SK-N-SH (cell line): Measurements from ENCODE around the gene PRKCD. TPM values are rescaled to one million over a fixed set of nuclear protein-coding genes. Genes with fewer than 3 reads are reported as not detected.

Source experiments
- CTCF ChIA-PET: fragments of 300-600, 350-600 bp; formaldehyde crosslinking; extraction: SDS; loops from one replicate; lab custom pipeline; 2021; lab: Yijun Ruan, JAX
- POLR2A ChIA-PET: fragments of 350-600 bp; sonication (Branson Sonifier 250); formaldehyde crosslinking; extraction: SDS; loops from one replicate; lab custom pipeline; 2020; ENCODE audit warnings: antibody characterized with exemption, inconsistent platforms; lab: Yijun Ruan, JAX
- DNase-seq: peaks from one replicate; pipeline ENCODE4 v3.0.0; 2012
- H2AFZ ChIP-seq: fragments of 200-600 bp; sonication (generic); 2 replicates; pipeline ENCODE4 v1.8.1; 2016; ENCODE audit warnings: antibody characterized with exemption, mild to moderate bottlenecking, low read depth
- H3F3A ChIP-seq: fragments of 200-600 bp; sonication (generic); replicated peaks from 2 replicates; pipeline ENCODE3; 2016; ENCODE audit warnings: antibody characterized with exemption, mild to moderate bottlenecking; ENCODE audit not compliant: insufficient read depth
- H3K27ac ChIP-seq, 2 experiments: fragments of 200-500 bp in 1 of 2; fragments of 200-600 bp in 1 of 2; sonication (Bioruptor generic) in 1 of 2; sonication (generic), shearing (Covaris generic) in 1 of 2; 2 replicates each; pipeline versions ENCODE4 v1.5.1 to v1.6.1; 2014 to 2016; ENCODE audit warnings: low read depth in 2 of 2, inconsistent platforms in 1 of 2, low read length in 1 of 2, mild to moderate bottlenecking in 1 of 2, mixed read lengths in 1 of 2
- H3K27me3 ChIP-seq: fragments of 200-600 bp; sonication (generic), shearing (Covaris generic); 2 replicates; pipeline ENCODE4 v1.6.1; 2016; ENCODE audit warnings: mixed run types; ENCODE audit not compliant: insufficient read depth
- H3K36me3 ChIP-seq, 2 experiments: fragments of 200-500 bp in 1 of 2; fragments of 200-600 bp in 1 of 2; sonication (Bioruptor generic) in 1 of 2; sonication (generic) in 1 of 2; replicated peaks in 1 of 2; 2 replicates each; pipeline versions ENCODE3 to v1.5.1; 2014 to 2016; ENCODE audit warnings: low read length in 1 of 2, mild to moderate bottlenecking in 1 of 2; ENCODE audit not compliant: insufficient read depth in 2 of 2, control insufficient read depth in 1 of 2
- H3K4me1 ChIP-seq, 2 experiments: fragments of 200-500 bp in 1 of 2; fragments of 200-600 bp in 1 of 2; sonication (Bioruptor generic) in 1 of 2; sonication (generic), shearing (Covaris generic) in 1 of 2; 2 replicates each; pipeline versions ENCODE4 v1.5.1 to v1.6.1; 2014 to 2016; ENCODE audit warnings: low read depth in 1 of 2, low read length in 1 of 2, mixed run types in 1 of 2; ENCODE audit not compliant: insufficient read depth in 2 of 2, control insufficient read depth in 1 of 2
- H3K4me2 ChIP-seq: fragments of 200-600 bp; sonication (generic), shearing (Covaris generic); 2 replicates; pipeline ENCODE4 v1.6.1; 2017; ENCODE audit warnings: mixed run types
- H3K4me3 ChIP-seq, 2 experiments: fragments of 200-500 bp in 1 of 2; fragments of 200-600 bp in 1 of 2; sonication (Bioruptor generic) in 1 of 2; sonication (generic), shearing (Covaris generic) in 1 of 2; 2 replicates each; pipeline versions ENCODE4 v1.5.1 to v1.8.1; 2014 to 2016; ENCODE audit warnings: low read depth in 2 of 2, inconsistent platforms in 1 of 2, low read length in 1 of 2, mild to moderate bottlenecking in 1 of 2, mixed read lengths in 1 of 2, moderate library complexity in 1 of 2
- H3K79me2 ChIP-seq: fragments of 200-600 bp; sonication (generic); 2 replicates; pipeline ENCODE4 v1.8.1; 2017; ENCODE audit warnings: mild to moderate bottlenecking; ENCODE audit not compliant: insufficient read depth
- H3K9ac ChIP-seq: fragments of 200-600 bp; sonication (generic); 2 replicates; pipeline ENCODE4 v1.6.1; 2017; ENCODE audit warnings: mixed run types
- H3K9me2 ChIP-seq: fragments of 200-600 bp; sonication (generic); 2 replicates; pipeline ENCODE4 v1.6.1; 2017; ENCODE audit warnings: mixed run types
- H3K9me3 ChIP-seq: fragments of 200-600 bp; sonication (generic); 2 replicates; pipeline ENCODE4 v1.6.1; 2017; ENCODE audit warnings: mixed run types, mild to moderate bottlenecking, moderate library complexity
- H4K20me1 ChIP-seq: fragments of 200-600 bp; sonication (generic); 2 replicates; pipeline ENCODE4 v1.6.1; 2017; ENCODE audit warnings: mild to moderate bottlenecking, mixed run types; ENCODE audit not compliant: insufficient read depth
- ELF1 ChIP-seq: IDR thresholded peaks from 2 replicates; pipeline ENCODE4 v1.4.0; 2012
- EP300 ChIP-seq, 2 experiments: IDR thresholded peaks; 2 replicates each; pipeline versions ENCODE4 v1.4.0 to v1.6.1; 2012; ENCODE audit warnings: borderline replicate concordance in 1 of 2, low read depth in 1 of 2, low read length in 1 of 2
- FOSL2 ChIP-seq: IDR thresholded peaks from 2 replicates; pipeline ENCODE4 v1.4.0; 2012; ENCODE audit warnings: low read depth, mild to moderate bottlenecking, moderate library complexity, borderline replicate concordance
- FOXJ3 ChIP-seq: sonication (generic); formaldehyde crosslinking; IDR thresholded peaks from 2 replicates; pipeline ENCODE4 v1.5.1; 2020; ENCODE audit warnings: mild to moderate bottlenecking, missing genetic modification reagents
- NFIC ChIP-seq: IDR thresholded peaks from 2 replicates; pipeline ENCODE4 v1.4.0; 2012; ENCODE audit warnings: borderline replicate concordance
- SMC3 ChIP-seq: IDR thresholded peaks from 2 replicates; pipeline ENCODE4 v1.6.1; 2012; ENCODE audit warnings: low read depth, low read length, improper control_type of control experiment
- TAF1 ChIP-seq: IDR thresholded peaks from 2 replicates; pipeline ENCODE4 v1.6.1; 2012; ENCODE audit warnings: low read depth, mild to moderate bottlenecking, low read length, moderate library complexity, borderline replicate concordance
- TCF12 ChIP-seq: IDR thresholded peaks from 2 replicates; pipeline ENCODE4 v1.4.0; 2012
- WGBS: methylation state at CpG from one replicate; pipeline ENCODE4 v1.1.6; 2017; ENCODE audit warnings: low lambda C conversion rate; 5-methylcytosine and 5-hydroxymethylcytosine counted together
- polyA plus RNA-seq, 3 experiments: library from polyadenylated mRNA; depleted of rRNA; stranded (reverse); fragments of >200 nt; gene quantifications; 2 replicates each; pipeline ENCODE4 v1.2.3, GENCODE V29; 2012
- TF ChIP-seq, protein P1 (sequence below): IDR thresholded peaks from 2 replicates; pipeline ENCODE4 v1.6.1; 2012; ENCODE audit warnings: mild to moderate bottlenecking, low read depth, low read length, moderate library complexity
- TF ChIP-seq, protein P2 (sequence below): IDR thresholded peaks from 2 replicates; pipeline ENCODE4 v1.4.0; 2012; ENCODE audit warnings: low read depth, borderline replicate concordance
- TF ChIP-seq, protein P3 (sequence below): IDR thresholded peaks from 2 replicates; pipeline ENCODE4 v1.4.0; 2012; ENCODE audit warnings: low read depth
- TF ChIP-seq, protein P4 (sequence below): IDR thresholded peaks from 2 replicates; pipeline ENCODE4; 2012
- TF ChIP-seq, protein P5 (sequence below): IDR thresholded peaks from 2 replicates; pipeline ENCODE4 v1.4.0; 2012; ENCODE audit warnings: low read depth, borderline replicate concordance
- TF ChIP-seq, protein P6 (sequence below): fragments of 150-350 bp; IDR thresholded peaks from 2 replicates; pipeline ENCODE4 v1.6.1; 2017; ENCODE audit warnings: antibody characterized with exemption, low read length, low read depth, borderline replicate concordance
- TF ChIP-seq, protein P7 (sequence below): fragments of 150-350 bp; IDR thresholded peaks from 2 replicates; pipeline ENCODE4 v1.6.1; 2016; ENCODE audit warnings: mild to moderate bottlenecking, low read depth, low read length

The PRKCD gene
- polyA plus RNA-seq, 1 of the 3 experiments (the other 2 are of a cell fraction): 29.0 TPM

DNA sequence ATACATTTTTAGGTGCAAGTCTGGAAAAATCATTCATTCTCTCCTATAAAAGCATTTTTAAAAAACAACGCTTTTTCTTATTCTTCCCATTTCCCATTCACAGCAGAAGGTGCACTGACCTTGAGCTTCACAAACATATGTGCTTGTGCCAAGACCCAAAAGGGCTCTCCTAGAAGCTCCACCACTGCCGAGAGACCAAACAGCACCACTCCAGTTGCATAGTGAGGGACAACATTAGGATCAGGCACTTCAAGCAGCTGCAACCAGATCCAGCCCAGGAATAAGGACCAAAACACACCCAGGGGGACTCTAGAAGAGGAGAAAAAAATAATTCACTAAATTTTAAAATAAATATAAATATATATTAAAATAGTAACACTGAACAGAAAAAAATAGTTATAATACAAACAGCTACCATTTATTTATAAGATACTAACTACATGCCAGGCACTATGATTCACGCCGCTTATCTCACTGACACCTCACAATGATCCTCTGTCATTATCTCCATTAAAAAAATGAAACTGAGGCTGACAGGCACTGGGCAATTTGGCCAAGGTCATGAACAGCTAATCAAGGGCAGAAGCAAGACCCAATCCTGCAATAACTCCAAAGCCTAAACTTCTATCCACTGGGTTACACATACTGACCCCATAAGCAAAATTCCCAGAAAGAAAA, 38.6 kb upstream of the PRKCD start:
- Histone ChIP-seq H3K79me2 (peaks cover 2% of the 10 kb centered on the region; the same call in 1 of the 2 replicates), H3K9me3 (no peaks in the 10 kb centered on the region), H3K27me3 (no peaks in the 10 kb centered on the region), H3F3A (no peaks in the 10 kb centered on the region), H2AFZ (no peak overlapping the region), H3K36me3 (peaks cover 48 to 88% of the 10 kb centered on the region in 2 experiments), H3K4me1 (peaks cover 0 to 2% of the 10 kb centered on the region in 2 experiments; a peak in 1 of 4 replicates), H3K4me3 (no peak overlapping the region), H3K4me2 (no peak overlapping the region), H4K20me1 (no peaks in the 10 kb centered on the region), H3K27ac (no peak overlapping the region), H3K9ac (no peak overlapping the region), H3K9me2 (no peaks in the 10 kb centered on the region)
- CTCF ChIA-PET: interaction anchor here (1.3 to 2.1 kb wide), 5 partner anchors 8 to 73 kb away, joined by 4 to 9 read pairs (median 8); no protein-coding TSS in a partner anchor
- 94% methylated on average over 4 of the region's 4 CpGs for WGBS
- DNase-seq: no peak
- POLR2A ChIA-PET: no interaction called here
- TF ChIP-seq FOXJ3 (CRISPR knock-in tag) (no peak), TAF1 (no peak), ELF1 (no peak), EP300 (IDR thresholded peaks at IDR 0.05; ENCODE audit: borderline replicate concordance in 1 of 2, low read depth in 1 of 2, low read length in 1 of 2) (no peak), TCF12 (no peak), FOSL2 (no peak), NFIC (no peak), SMC3 (no peak)
- TF ChIP-seq, protein P1, sequence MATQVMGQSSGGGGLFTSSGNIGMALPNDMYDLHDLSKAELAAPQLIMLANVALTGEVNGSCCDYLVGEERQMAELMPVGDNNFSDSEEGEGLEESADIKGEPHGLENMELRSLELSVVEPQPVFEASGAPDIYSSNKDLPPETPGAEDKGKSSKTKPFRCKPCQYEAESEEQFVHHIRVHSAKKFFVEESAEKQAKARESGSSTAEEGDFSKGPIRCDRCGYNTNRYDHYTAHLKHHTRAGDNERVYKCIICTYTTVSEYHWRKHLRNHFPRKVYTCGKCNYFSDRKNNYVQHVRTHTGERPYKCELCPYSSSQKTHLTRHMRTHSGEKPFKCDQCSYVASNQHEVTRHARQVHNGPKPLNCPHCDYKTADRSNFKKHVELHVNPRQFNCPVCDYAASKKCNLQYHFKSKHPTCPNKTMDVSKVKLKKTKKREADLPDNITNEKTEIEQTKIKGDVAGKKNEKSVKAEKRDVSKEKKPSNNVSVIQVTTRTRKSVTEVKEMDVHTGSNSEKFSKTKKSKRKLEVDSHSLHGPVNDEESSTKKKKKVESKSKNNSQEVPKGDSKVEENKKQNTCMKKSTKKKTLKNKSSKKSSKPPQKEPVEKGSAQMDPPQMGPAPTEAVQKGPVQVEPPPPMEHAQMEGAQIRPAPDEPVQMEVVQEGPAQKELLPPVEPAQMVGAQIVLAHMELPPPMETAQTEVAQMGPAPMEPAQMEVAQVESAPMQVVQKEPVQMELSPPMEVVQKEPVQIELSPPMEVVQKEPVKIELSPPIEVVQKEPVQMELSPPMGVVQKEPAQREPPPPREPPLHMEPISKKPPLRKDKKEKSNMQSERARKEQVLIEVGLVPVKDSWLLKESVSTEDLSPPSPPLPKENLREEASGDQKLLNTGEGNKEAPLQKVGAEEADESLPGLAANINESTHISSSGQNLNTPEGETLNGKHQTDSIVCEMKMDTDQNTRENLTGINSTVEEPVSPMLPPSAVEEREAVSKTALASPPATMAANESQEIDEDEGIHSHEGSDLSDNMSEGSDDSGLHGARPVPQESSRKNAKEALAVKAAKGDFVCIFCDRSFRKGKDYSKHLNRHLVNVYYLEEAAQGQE: no peak
- TF ChIP-seq, protein P2, sequence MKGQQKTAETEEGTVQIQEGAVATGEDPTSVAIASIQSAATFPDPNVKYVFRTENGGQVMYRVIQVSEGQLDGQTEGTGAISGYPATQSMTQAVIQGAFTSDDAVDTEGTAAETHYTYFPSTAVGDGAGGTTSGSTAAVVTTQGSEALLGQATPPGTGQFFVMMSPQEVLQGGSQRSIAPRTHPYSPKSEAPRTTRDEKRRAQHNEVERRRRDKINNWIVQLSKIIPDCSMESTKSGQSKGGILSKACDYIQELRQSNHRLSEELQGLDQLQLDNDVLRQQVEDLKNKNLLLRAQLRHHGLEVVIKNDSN: no peak
- TF ChIP-seq, protein P3, sequence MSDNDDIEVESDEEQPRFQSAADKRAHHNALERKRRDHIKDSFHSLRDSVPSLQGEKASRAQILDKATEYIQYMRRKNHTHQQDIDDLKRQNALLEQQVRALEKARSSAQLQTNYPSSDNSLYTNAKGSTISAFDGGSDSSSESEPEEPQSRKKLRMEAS: no peak
- TF ChIP-seq, protein P4, sequence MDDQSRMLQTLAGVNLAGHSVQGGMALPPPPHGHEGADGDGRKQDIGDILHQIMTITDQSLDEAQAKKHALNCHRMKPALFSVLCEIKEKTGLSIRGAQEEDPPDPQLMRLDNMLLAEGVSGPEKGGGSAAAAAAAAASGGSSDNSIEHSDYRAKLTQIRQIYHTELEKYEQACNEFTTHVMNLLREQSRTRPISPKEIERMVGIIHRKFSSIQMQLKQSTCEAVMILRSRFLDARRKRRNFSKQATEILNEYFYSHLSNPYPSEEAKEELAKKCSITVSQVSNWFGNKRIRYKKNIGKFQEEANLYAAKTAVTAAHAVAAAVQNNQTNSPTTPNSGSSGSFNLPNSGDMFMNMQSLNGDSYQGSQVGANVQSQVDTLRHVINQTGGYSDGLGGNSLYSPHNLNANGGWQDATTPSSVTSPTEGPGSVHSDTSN: no peak
- TF ChIP-seq, protein P5, sequence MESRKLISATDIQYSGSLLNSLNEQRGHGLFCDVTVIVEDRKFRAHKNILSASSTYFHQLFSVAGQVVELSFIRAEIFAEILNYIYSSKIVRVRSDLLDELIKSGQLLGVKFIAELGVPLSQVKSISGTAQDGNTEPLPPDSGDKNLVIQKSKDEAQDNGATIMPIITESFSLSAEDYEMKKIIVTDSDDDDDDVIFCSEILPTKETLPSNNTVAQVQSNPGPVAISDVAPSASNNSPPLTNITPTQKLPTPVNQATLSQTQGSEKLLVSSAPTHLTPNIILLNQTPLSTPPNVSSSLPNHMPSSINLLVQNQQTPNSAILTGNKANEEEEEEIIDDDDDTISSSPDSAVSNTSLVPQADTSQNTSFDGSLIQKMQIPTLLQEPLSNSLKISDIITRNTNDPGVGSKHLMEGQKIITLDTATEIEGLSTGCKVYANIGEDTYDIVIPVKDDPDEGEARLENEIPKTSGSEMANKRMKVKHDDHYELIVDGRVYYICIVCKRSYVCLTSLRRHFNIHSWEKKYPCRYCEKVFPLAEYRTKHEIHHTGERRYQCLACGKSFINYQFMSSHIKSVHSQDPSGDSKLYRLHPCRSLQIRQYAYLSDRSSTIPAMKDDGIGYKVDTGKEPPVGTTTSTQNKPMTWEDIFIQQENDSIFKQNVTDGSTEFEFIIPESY: no peak
- TF ChIP-seq, protein P6, sequence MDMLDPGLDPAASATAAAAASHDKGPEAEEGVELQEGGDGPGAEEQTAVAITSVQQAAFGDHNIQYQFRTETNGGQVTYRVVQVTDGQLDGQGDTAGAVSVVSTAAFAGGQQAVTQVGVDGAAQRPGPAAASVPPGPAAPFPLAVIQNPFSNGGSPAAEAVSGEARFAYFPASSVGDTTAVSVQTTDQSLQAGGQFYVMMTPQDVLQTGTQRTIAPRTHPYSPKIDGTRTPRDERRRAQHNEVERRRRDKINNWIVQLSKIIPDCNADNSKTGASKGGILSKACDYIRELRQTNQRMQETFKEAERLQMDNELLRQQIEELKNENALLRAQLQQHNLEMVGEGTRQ: no peak
- TF ChIP-seq, protein P7, sequence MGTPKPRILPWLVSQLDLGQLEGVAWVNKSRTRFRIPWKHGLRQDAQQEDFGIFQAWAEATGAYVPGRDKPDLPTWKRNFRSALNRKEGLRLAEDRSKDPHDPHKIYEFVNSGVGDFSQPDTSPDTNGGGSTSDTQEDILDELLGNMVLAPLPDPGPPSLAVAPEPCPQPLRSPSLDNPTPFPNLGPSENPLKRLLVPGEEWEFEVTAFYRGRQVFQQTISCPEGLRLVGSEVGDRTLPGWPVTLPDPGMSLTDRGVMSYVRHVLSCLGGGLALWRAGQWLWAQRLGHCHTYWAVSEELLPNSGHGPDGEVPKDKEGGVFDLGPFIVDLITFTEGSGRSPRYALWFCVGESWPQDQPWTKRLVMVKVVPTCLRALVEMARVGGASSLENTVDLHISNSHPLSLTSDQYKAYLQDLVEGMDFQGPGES: no peak
